Suprapubic skin (tissue), 4 donors: ENCODE data around the gene HMGN4.

Source experiments
- CTCF ChIP-seq, 2 donors: fragments of 200-600 bp in 1 of 2; fragments of 450-650 bp in 1 of 2; sonication (generic) in 1 of 2; IDR thresholded peaks; one replicate each; pipeline ENCODE4 v1.5.1; 2016 to 2019; ENCODE audit warnings: antibody characterized with exemption in 2 of 2, mild to moderate bottlenecking in 1 of 2, moderate library complexity in 1 of 2
- EP300 ChIP-seq: sonication (generic); formaldehyde crosslinking; IDR thresholded peaks from one replicate; pipeline ENCODE4 v1.6.1; 2017; ENCODE audit warnings: antibody characterized with exemption
- POLR2A ChIP-seq, 2 donors: fragments of 450-650 bp; IDR thresholded peaks; one replicate each; pipeline ENCODE4 v1.6.1; 2017; ENCODE audit warnings: antibody characterized with exemption in 2 of 2, mild to moderate bottlenecking in 2 of 2, moderate library complexity in 2 of 2
- POLR2AphosphoS5 ChIP-seq, 3 donors: sonication (generic); formaldehyde crosslinking; IDR thresholded peaks; one replicate each; pipeline ENCODE4 v1.6.1; 2017; ENCODE audit warnings: antibody characterized with exemption in 3 of 3

- peak; percentile 87 to 88 for TF ChIP-seq CTCF (IDR thresholded peaks at IDR 0.05)
- TF ChIP-seq POLR2A (IDR thresholded peaks at IDR 0.05): no peak
- no peak for TF ChIP-seq EP300
- TF ChIP-seq POLR2AphosphoS5 (IDR thresholded peaks at IDR 0.05): no peak
Measured at GRCh38 chr6:26595669-26596269, 57.6 kb downstream of the HMGN4 start.
